ENCODE measurements around the gene MYL6. TPM values are rescaled to one million over a fixed set of nuclear protein-coding genes. Genes with fewer than 3 reads are reported as not detected.
"Not testable (repeated sequence)": the region's sequence is repeated elsewhere in the genome, so short reads cannot be mapped to it uniquely, and the experiment has no call there.

Gene MYL6
- total RNA-seq, 1 donor from 2014 or later: 993 TPM

GRCh38 chr12:56154246-56154771, 3.9 kb upstream of the MYL6 start:
- no peak for ATAC-seq
- no peak for DNase-seq (ENCODE audit: low spot score)
- intact Hi-C loops (cut with DNase I): no loop called here

- intact Hi-C loops (cut with DNase I): no loop called here
- no peak for ATAC-seq
- DNase-seq (ENCODE audit: low spot score): no peak
Observed at GRCh38 chr12:56154818-56155217, 3.3 kb upstream of the MYL6 start.

DNA sequence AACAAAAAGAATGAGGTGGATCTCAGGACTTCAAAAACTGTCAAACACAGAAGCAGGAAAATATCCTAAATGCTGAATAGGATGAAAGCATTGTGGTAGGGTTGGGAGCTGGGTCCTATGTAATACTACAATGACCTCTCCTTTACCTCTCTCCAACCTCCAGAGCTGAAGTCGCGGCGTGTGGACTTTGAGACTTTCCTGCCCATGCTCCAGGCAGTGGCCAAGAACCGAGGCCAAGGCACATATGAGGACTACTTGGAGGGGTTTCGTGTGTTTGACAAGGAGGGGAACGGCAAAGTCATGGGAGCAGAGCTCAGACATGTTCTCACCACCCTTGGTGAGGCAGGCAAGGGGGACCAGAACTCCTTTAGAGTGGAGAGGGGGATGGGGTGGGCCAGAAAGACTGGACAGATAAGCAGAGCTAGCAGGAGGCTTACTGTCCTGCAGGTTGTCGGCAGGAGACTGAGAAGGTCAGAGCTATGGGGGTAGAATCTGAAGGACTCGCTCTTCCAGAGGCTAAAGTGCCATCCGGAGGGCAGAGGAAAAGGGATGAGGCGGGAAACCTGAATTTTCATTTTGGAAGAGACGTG, 2.8 kb upstream of the MYL6 start:
- DNase-seq (ENCODE audit: low spot score) (no peak), ATAC-seq (no peak)
- intact Hi-C loops (cut with DNase I): no loop called here

- intact Hi-C loops (cut with DNase I); DNase-seq (ENCODE audit: low spot score); ATAC-seq: not testable (repeated sequence)
Observed at GRCh38 chr12:56156464-56157200, 1.5 kb upstream of the MYL6 start.

DNA sequence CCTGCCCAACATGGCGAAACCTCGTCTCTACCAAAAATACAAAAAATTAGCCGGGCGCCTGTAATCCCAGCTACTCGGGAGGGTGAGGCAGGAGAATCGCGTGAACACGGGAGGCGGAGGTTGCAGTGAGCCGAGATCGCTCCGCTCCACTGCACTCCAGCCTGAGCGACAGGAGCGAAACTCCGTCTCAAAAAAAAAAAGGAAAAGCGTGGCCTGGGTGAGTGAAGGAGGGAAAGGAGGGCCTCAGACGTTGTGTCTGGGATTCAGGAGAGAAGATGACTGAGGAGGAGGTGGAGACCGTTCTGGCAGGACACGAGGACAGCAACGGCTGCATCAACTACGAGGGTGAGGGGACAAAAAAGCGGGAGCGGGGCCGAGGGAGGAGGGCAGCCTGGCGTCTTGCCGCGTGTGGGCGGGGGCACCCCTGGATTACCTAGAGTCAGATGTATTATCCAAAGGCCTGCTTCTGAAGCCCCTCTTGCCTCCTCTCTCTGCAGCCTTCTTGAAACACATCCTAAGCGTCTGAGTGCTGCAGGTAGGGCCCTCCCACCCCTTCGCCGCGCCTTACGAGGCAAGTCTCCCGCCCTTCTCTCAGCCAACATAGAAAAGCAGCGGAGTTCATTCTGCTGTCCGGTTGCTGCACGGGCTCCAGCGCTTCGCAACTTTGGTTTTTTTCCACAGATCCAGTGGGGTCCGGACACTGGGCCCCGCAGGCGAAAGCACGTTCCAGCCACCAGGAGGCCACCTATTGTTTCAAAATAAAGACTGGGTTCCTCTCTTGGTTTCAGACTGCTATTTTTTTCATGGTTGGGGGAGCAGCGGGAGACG, 744 bp upstream of the MYL6 start:
- DNase-seq (ENCODE audit: low spot score) (peak; percentile 87), ATAC-seq (peak; percentile 72)
- intact Hi-C loops (cut with DNase I): no loop called here

DNA sequence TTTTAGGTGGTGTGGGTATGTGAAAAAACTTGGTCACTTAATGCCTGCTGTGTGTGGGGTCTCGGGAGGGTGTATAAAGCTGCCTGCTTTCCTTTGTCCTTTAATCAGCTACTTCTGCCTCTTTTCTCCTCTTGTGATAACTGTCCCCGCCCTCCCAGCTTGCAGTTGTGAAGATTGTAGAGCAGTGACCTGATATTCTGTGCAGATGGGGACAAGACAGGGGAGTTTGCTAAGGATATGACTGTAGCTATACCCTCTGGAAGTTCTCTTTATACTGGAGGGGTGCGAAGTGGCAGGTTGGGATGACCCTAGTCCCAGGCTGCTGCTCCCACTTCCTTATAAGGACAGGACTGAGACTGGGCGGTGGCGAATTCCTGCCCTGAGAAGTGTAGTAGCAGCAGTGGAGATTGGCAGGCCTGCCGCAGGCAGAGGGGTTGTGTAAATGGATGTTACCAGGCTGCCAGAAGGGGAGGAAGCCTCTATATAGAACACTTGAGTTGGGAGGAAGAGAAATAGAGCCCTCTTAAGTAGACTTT, 835 bp downstream of the MYL6 start:
- DNase-seq (ENCODE audit: low spot score): peak; percentile 78
- ATAC-seq: peak; percentile 61
- intact Hi-C loops (cut with DNase I): no loop called here

DNA sequence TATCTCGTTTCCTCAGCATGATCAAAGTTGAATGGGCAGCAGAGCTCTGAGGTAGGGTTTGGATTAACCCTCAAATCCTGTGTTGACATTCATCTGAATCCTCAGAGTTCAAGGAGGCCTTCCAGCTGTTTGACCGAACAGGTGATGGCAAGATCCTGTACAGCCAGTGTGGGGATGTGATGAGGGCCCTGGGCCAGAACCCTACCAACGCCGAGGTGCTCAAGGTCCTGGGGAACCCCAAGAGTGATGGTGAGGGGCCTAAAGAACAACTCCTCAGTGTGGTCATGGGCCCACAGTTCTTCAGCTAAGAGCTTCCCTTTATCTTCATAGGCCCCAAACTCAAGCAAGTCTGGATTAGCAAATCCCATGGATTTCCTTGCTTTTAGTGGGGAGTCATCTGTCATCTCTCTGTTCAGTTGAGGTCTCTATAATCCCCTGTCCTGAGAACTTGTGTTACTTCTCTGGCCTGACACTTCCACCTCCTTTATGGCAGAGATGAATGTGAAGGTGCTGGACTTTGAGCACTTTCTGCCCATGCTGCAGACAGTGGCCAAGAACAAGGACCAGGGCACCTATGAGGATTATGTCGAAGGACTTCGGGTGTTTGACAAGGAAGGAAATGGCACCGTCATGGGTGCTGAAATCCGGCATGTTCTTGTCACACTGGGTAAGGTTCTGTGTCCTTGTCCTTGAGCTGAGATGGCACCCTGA, 1.5 kb downstream of the MYL6 start:
- intact Hi-C loops (cut with DNase I): no loop called here
- DNase-seq (ENCODE audit: low spot score): no peak
- ATAC-seq: no peak

DNA sequence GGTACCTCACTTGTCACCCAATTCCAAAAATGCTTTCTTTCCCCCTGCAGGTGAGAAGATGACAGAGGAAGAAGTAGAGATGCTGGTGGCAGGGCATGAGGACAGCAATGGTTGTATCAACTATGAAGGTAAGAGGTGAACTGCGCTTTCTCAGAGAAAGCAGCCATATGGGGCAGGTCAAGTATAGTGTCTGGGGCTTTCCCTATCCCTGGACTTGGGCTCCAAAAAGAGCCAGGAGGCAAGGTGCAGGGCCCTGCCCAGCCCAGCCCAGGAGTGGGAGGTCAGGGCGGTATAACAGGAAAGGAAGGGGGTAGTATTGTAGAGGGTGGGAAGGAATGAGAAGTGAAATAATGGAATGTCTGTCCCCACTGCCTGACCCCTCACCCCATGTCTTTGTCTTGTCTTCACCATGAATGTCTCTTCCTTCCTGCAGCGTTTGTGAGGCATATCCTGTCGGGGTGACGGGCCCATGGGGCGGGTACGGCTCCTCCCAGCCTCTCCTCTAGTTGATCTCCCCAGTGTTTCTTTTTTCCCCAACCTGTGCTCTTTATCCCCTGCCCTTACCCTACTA, 2.1 kb downstream of the MYL6 start:
- ATAC-seq: no peak
- intact Hi-C loops (cut with DNase I): no loop called here
- DNase-seq (ENCODE audit: low spot score): no peak

GRCh38 chr12:56160894-56161689, 2.9 kb downstream of the MYL6 start:
- ATAC-seq (no peak), DNase-seq (ENCODE audit: low spot score) (no peak)
- intact Hi-C loops (cut with DNase I): no loop called here

GRCh38 chr12:56161690-56162351, 3.7 kb downstream of the MYL6 start:
- intact Hi-C loops (cut with DNase I): no loop called here
- DNase-seq (ENCODE audit: low spot score): no peak
- ATAC-seq: no peak

GRCh38 chr12:56162468-56163290, 4.5 kb downstream of the MYL6 start:
- no peak for DNase-seq (ENCODE audit: low spot score)
- no peak for ATAC-seq
- intact Hi-C loops (cut with DNase I): no loop called here

DNA sequence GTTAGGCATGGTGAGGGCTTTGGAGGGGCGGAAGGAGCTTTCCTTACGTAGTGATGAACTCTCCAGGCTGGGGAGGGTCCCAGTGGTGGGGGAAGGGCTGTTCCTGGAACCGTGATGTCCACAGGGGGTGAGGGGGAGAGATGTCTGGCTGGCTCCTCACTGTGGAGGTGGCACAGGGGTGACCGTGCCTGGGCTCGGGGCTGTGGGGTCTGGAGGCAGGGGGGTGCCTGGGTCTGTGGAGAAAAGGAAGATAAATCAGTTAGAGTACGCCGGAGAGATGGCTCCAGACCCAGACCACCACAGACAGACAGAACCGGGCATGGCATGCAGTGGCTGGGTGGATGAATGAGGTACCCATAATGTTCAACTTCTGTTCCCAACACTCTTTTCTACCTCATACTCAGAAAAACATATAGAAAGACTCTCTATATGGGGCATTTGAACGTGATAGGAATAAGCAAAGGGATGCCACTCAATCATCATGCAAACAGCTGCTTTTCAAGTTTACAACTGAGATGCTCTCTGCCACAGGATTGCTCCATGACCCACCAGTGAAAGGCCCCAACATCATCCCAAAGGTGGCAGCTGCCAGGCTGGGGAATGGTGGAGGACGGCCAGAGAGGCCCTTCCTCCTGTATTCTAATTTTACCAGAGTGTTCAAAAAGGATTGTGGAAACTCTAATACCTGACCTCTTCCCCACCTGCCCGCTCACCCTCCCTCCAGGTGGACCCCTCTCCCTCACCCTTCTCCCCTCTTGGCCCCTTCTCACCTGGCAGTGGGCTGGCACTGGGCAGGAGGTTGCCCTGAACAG, 5.6 kb downstream of the MYL6 start:
- ATAC-seq: no peak
- intact Hi-C loops (cut with DNase I): no loop called here
- DNase-seq (ENCODE audit: low spot score): no peak

DNA sequence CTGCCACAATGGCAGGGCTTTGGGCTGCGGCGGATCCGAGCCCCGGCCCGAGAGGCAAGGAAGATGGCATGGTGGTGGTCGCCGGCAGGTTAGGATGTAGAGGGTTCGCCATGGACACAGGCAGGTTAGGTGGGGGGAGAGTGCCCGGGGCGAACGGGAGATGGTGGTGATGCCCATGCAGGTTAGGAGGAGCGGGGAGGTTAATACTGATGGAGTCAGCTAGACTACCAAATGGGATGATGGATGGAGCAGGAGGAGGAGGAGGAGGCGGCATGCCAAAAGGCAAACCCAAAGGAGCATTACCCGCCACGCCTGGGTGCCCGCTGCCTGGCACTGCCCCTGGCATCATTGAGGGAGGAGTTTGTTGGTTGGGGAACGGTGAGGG, 6.2 kb downstream of the MYL6 start:
- no peak for ATAC-seq
- intact Hi-C loops (cut with DNase I): no loop called here
- DNase-seq (ENCODE audit: low spot score): no peak

- DNase-seq (ENCODE audit: low spot score) (no peak), ATAC-seq (no peak)
- intact Hi-C loops (cut with DNase I): no loop called here
Observed at GRCh38 chr12:56165369-56165768, 7.2 kb downstream of the MYL6 start.

DNA sequence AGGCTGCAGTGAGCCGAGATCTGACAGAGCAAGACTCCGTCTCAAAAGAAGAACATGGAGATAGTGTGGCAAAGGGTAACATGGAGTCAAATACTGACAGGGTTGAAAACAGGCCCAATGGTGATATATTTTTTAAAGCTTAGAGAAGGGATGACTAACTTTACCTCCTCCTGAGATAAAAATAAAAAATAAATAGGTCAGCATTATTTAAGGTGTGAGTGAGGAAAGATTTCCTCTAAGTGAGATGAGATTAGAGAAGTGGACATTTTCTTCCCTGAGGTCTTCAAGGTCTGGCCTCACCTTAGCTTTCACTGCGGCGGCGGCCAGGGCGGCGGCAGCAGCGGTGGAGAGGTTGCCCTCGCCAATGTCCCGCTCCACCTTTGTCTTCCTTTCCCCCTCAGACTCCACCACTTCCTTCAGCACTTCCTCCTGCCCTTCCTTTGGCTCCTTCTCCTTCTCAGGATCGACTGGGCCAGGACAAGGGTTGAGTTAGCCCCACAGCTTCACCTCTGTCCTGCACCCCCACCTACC, 11.1 kb downstream of the MYL6 start:
- intact Hi-C loops (cut with DNase I): no loop called here
- ATAC-seq (no peak), DNase-seq (ENCODE audit: low spot score) (no peak)

DNA sequence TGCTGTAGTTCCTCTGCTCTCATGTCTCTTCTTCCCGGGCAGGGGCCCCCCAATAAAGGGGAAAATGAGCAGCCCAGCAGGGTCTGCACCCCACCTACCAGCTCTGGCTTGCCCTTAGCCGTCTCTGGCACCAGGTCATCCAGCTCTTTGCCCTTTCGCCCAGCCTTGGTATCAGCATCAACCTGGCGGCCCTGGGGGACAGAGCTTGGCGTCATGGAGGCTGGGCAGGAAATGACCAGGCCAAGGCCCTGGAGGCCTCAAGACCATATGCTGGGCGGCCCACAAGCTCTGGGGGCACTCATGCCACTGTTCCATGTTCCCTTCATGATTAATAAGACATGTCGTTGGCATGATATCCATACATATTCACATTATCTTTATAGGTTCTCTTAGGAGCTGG, 14.7 kb downstream of the MYL6 start:
- DNase-seq (ENCODE audit: low spot score) (no peak), ATAC-seq (no peak)
- intact Hi-C loops (cut with DNase I): no loop called here

Measured in sciatic nerve (tissue), 2 donors.